MCF 10A (cell line): Measurements from ENCODE around the gene FARSB. TPM values are rescaled to one million over a fixed set of nuclear protein-coding genes. Genes with fewer than 3 reads are reported as not detected.

Experiments
- BruUV-seq: library from RNA; stranded (reverse); fragments of 400-500 nt; replicated peaks from 2 replicates; lab custom pipeline; 2021; lab: Mats Ljungman, UMichigan
- CTCF ChIA-PET: fragments of 300-600 bp; sonication (Branson Sonifier 250); formaldehyde crosslinking; extraction: SDS; loops from one replicate; lab custom pipeline; 2021; ENCODE audit warnings: antibody characterized with exemption, inconsistent platforms; lab: Yijun Ruan, JAX
- POLR2A ChIA-PET: fragments of 300-600, 350-650 bp; sonication (Branson Sonifier 250); formaldehyde crosslinking; extraction: SDS; loops from one replicate; lab custom pipeline; 2020; ENCODE audit warnings: antibody characterized with exemption, inconsistent platforms; lab: Yijun Ruan, JAX
- DNase-seq: peaks from one replicate; pipeline ENCODE4 v3.0.0-alpha.2; 2018; ENCODE audit not compliant: unreplicated experiment
- H3K27ac Mint-ChIP-seq: one replicate; pipeline ENCODE4 v1.8.0; 2022; ENCODE audit warnings: mild to moderate bottlenecking, low read depth, mixed read lengths; ENCODE audit not compliant: unreplicated experiment
- H3K27me3 Mint-ChIP-seq: one replicate; pipeline ENCODE4 v1.8.0; 2022; ENCODE audit warnings: mixed read lengths; ENCODE audit not compliant: insufficient read depth, unreplicated experiment
- H3K36me3 Mint-ChIP-seq: one replicate; pipeline ENCODE4 v1.8.0; 2022; ENCODE audit warnings: mild to moderate bottlenecking, moderate library complexity, mixed read lengths; ENCODE audit not compliant: insufficient read depth, unreplicated experiment
- H3K4me1 Mint-ChIP-seq: one replicate; pipeline ENCODE4 v1.8.0; 2022; ENCODE audit warnings: mixed read lengths; ENCODE audit not compliant: insufficient read depth, unreplicated experiment
- H3K4me3 Mint-ChIP-seq: one replicate; pipeline ENCODE4 v1.8.0; 2022; ENCODE audit warnings: mild to moderate bottlenecking, moderate library complexity, mixed read lengths; ENCODE audit not compliant: unreplicated experiment
- H3K9me3 Mint-ChIP-seq: one replicate; pipeline ENCODE4 v1.8.0; 2022; ENCODE audit warnings: mixed read lengths; ENCODE audit not compliant: unreplicated experiment
- CTCF ChIP-seq: fragments of 200-600 bp; IDR thresholded peaks from one replicate; pipeline ENCODE4 v1.8.0; 2022; ENCODE audit warnings: antibody characterized with exemption, mild to moderate bottlenecking; ENCODE audit not compliant: unreplicated experiment
- intact Hi-C: fragments of 100-400 bp; cut with micrococcal nuclease; formaldehyde crosslinking; loops from 2 replicates; pipeline ENCODE4 v1.14.1; 2022
- total RNA-seq: library from RNA; stranded (reverse); gene quantifications from 2 replicates; pipeline ENCODE4 v1.2.3, GENCODE V29; 2022

The FARSB gene
- total RNA-seq, 1 experiment from 2014 or later, result 70.3 TPM

GRCh38 chr2:222652491-222653255 is 3.2 kb downstream of the FARSB start:
- CTCF ChIA-PET, result interaction anchor here (0.7 to 2.8 kb wide), 2 partner anchors 17 to 209 kb away, joined by 4 to 6 read pairs; no protein-coding TSS in a partner anchor
- peak; percentile 38 for DNase-seq
- H3K36me3 Mint-ChIP-seq, result peaks cover 12% of the 10 kb centered on the region
- H3K27ac Mint-ChIP-seq, result peak overlapping the region; percentile 43
- no peaks in the 10 kb centered on the region for H3K9me3 Mint-ChIP-seq
- peaks cover 26% of the 10 kb centered on the region for H3K4me1 Mint-ChIP-seq
- TF ChIP-seq CTCF, result no peak
- intact Hi-C loops, result no loop called here
- no TSS peak for BruUV-seq
- POLR2A ChIA-PET, result interaction anchor here (0.7 to 2.7 kb wide), 8 partner anchors 13 to 947 kb away, joined by 3 to 11 read pairs (median 4); no protein-coding TSS in a partner anchor
- H3K27me3 Mint-ChIP-seq, result no peaks in the 10 kb centered on the region
- peak overlapping the region; percentile 99 for H3K4me3 Mint-ChIP-seq

- no peak for TF ChIP-seq CTCF
- no peak overlapping the region for H3K4me3 Mint-ChIP-seq
- H3K4me1 Mint-ChIP-seq, result peaks cover 25% of the 10 kb centered on the region
- intact Hi-C loops, result no loop called here
- peaks cover 20% of the 10 kb centered on the region for H3K36me3 Mint-ChIP-seq
- H3K27me3 Mint-ChIP-seq, result no peaks in the 10 kb centered on the region
- POLR2A ChIA-PET, result interaction anchor here (0.6 to 2.7 kb wide), 5 partner anchors 12 to 334 kb away, joined by 4 to 11 read pairs (median 4); no protein-coding TSS in a partner anchor
- no peaks in the 10 kb centered on the region for H3K9me3 Mint-ChIP-seq
- CTCF ChIA-PET, result interaction anchor here (0.6 to 2.8 kb wide), 2 partner anchors 10 to 210 kb away, joined by 4 to 6 read pairs; no protein-coding TSS in a partner anchor
- no TSS peak for BruUV-seq
- DNase-seq, result no peak
- peak overlapping the region; percentile 43 for H3K27ac Mint-ChIP-seq
These were observed 4.0 kb downstream of the FARSB start for GRCh38 chr2:222651718-222652418.

GRCh38 chr2:222649801-222650200 is 6.1 kb downstream of the FARSB start:
- no TSS peak for BruUV-seq
- ChIA-PET POLR2A (interaction anchor here (0.6 to 0.7 kb wide), 2 partner anchors 11 to 223 kb away, joined by 3 read pairs; no protein-coding TSS in a partner anchor), CTCF (interaction anchor here (0.7 kb wide), 2 partner anchors 30 to 35 kb away, joined by 3 read pairs; no protein-coding TSS in a partner anchor)
- no peak for DNase-seq
- Mint-ChIP-seq H3K27me3 (no peaks in the 10 kb centered on the region), H3K9me3 (no peaks in the 10 kb centered on the region), H3K4me1 (peaks cover 21% of the 10 kb centered on the region), H3K4me3 (no peak overlapping the region), H3K27ac (no peak overlapping the region), H3K36me3 (peaks cover 41% of the 10 kb centered on the region)
- intact Hi-C loops, result no loop called here
- TF ChIP-seq CTCF, result no peak

DNA sequence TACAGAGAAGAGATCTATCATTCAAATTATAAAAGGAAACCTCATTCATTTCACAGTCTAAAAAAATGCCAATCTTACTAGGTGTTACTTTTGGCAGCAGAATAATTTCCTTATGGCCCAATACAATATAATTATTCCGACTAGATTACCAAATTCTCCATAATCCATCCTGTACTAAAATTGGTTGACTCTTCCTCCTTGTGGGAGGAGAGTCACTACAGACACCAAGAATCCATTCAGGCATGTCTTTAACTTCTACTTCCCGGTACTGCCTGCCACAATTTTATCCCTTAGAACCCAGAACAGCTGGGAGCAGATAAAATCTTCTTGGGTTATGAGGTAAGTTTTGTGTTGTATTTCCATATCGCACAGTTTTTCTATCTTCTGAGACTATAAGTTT is 9.9 kb downstream of the FARSB start:
- TF ChIP-seq CTCF, result no peak
- BruUV-seq, result no TSS peak
- POLR2A ChIA-PET, result no interaction called here

More for the DNA sequence above, 9.9 kb downstream of the FARSB start:
- Mint-ChIP-seq H3K27me3 (no peaks in the 10 kb centered on the region), H3K4me3 (no peak overlapping the region), H3K36me3 (peaks cover 67% of the 10 kb centered on the region), H3K9me3 (no peaks in the 10 kb centered on the region), H3K27ac (no peak overlapping the region), H3K4me1 (peaks cover 17% of the 10 kb centered on the region)
- no peak for DNase-seq
- CTCF ChIA-PET, result no interaction called here
- intact Hi-C loops, result no loop called here
